GM13977 (cell line): ENCODE results near the gene KCNJ2.

Experiments
- DNase-seq: peaks from one replicate; pipeline ENCODE4 v3.0.0; 2012; ENCODE audit warnings: low spot score
- in situ Hi-C: fragments of 300-500 bp; cut with MboI; formaldehyde crosslinking; loops from one replicate; pipeline ENCODE4 v1.12.0; 2022; ENCODE audit warnings: low sequenced_read_pairs, low pct_unique_long_range_greater_than_20kb, mixed read lengths, inconsistent platforms; ENCODE audit not compliant: unreplicated experiment
- TF ChIP-seq, protein P1 (sequence below): IDR thresholded peaks from 2 replicates; pipeline ENCODE4 v1.5.1; 2012; ENCODE audit warnings: mild to moderate bottlenecking, control low read depth; ENCODE audit not compliant: insufficient read depth; ENCODE audit errors: extremely low read depth, missing control alignments

KCNJ2 gene

DNA sequence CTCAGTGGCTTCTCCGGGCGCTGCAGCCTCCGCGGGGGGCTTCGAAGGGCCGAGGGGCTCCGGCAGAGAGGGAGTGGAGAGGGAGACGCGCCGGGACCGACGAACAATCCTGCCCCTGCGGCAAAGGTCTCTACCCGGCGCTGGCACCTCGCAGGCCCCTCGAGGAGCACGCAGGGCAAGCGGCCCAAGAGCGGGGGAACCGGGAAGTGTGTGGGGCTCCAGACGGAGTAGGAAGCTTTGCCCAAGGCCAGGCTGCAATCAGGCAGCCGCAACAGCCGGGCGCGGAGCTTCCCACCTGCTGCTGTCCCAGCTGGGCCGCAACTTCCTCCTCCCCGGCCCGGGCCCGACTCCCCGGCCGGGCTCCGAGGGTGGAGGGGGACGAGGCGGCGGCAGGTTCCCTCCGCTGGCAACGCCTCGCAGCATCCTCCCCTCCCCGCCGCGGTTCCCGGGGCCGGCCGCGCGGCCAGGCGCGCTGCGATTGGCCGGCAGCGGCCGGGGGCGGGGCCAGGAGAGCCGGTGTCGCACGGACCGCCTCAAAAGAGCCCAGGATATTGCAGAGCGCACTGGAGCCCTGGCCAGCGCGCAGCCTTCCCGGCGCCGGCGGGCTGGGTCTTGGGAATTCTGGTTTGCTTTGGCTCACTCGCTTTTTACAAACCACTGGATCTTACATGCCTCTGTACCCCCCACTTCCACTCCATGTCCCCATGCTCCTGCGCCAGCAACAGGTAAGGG is at the start of gene KCNJ2:
Gene KCNJ2, plus strand, starts transcription at position 556 of the 732 bp plus-strand sequence. CDS start 5,508 bp downstream, outside the sequence.
- TF ChIP-seq, protein P1, sequence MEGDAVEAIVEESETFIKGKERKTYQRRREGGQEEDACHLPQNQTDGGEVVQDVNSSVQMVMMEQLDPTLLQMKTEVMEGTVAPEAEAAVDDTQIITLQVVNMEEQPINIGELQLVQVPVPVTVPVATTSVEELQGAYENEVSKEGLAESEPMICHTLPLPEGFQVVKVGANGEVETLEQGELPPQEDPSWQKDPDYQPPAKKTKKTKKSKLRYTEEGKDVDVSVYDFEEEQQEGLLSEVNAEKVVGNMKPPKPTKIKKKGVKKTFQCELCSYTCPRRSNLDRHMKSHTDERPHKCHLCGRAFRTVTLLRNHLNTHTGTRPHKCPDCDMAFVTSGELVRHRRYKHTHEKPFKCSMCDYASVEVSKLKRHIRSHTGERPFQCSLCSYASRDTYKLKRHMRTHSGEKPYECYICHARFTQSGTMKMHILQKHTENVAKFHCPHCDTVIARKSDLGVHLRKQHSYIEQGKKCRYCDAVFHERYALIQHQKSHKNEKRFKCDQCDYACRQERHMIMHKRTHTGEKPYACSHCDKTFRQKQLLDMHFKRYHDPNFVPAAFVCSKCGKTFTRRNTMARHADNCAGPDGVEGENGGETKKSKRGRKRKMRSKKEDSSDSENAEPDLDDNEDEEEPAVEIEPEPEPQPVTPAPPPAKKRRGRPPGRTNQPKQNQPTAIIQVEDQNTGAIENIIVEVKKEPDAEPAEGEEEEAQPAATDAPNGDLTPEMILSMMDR, result no peak
- in situ Hi-C loops, result no loop called here
- peak; percentile 88 for DNase-seq

DNA sequence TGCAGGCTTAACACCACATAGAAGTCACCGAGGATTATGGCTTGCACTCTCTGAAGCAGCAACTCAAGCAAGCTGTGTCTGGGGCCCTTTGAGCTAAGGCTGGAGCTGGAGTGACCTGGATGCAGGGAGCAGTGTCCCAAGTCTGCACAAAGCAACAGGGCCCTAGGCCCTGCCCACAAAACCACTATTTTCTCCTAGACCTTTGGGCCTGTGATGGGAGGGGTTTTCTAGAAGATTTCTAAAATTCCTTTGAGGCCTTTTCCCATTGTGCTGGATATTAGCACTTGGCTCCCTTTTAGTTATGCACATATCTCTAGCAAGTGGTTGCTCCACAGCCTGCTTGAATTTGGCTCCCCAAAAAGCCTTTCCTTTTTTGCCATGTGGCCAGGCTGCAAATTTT is 49.8 kb upstream of the KCNJ2 start:
- TF ChIP-seq, protein P1, result no peak
- in situ Hi-C loops, result no loop called here
- no peak for DNase-seq

GRCh38 chr17:70119983-70120382 is 49.3 kb upstream of the KCNJ2 start:
- TF ChIP-seq, protein P1, result no peak
- in situ Hi-C loops, result no loop called here
- DNase-seq, result no peak

- no peak for DNase-seq
- TF ChIP-seq, protein P1, result no peak
- in situ Hi-C loops, result no loop called here
Observed at GRCh38 chr17:70120425-70120824, 48.9 kb upstream of the KCNJ2 start.

DNA sequence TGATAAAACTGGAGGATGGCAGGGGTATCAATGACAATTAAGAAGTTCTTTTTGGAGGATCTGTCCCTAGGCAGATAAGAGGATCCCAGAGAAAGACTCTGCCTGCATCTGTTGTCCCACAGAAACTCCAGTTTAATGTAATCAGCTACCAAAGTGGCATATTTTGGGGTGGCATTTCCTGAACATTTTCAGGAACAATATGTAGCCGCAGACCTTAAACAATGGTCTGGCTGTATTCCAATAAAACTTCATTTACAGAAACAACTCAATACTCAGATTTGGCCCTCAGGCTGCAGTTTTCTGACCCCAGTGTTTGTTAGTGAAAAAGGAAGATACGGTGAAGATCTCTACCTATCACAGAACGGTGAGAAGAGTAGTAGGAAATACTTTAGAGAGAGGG is 48.2 kb upstream of the KCNJ2 start:
- in situ Hi-C loops, result no loop called here
- TF ChIP-seq, protein P1, result no peak
- no peak for DNase-seq

GRCh38 chr17:70123193-70123592 is 46.1 kb upstream of the KCNJ2 start:
- in situ Hi-C loops, result no loop called here
- DNase-seq, result no peak
- TF ChIP-seq, protein P1, result no peak
